ENCODE data around the gene CTSD. TPM values are rescaled to one million over a fixed set of nuclear protein-coding genes. Genes with fewer than 3 reads are reported as not detected.

The CTSD gene
- total RNA-seq, 3 donors from 2014 or later (not counting 1 experiment from before 2014, with no cell fraction given), result 388 to 446 (median 415) TPM

DNA sequence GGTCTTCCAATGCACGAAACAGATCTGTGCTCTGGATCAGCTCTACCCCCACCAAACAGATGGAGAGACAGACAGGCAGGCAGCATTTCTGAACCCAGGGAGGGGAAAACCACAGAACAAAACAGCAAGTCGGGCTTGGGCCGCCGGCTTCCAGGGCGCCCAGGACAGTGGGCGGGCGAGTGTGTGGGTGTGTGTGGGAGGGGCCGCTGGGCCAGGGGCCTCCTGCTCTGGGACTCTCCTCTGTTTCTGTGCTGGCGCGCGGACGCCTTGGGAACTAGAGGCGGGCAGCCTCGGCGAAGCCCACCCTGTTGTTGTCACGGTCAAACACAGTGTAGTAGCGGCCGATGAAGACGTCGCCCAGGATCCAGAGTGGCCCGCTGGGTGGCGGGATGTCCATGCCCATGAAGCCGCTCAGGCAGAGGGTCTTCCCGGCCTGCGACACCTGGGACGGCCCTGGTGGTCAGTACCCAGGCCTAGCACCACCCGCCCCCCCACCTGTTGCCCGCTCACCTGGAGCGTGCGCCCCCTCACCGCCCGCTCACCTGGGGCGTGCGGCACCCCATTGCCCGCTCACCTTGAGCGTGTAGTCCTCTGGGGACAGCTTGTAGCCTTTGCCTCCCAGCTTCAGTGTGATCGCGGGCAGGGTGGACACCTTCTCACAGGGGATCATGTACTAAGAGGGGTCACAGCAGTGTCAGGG lies 10.3 kb downstream of the CTSD start:
- Histone ChIP-seq H3K9me3 (ENCODE audit: control insufficient read depth, insufficient read depth, low read length) (no peaks in the 10 kb centered on the region), H3K4me3 (ENCODE audit: low read length) (no peak overlapping the region), H3K27me3 (ENCODE audit: control insufficient read depth, insufficient read depth, low read length) (peaks cover 6% of the 10 kb centered on the region), H3K36me3 (ENCODE audit: control insufficient read depth, insufficient read depth, low read length) (peaks cover 31% of the 10 kb centered on the region), H3K27ac (ENCODE audit: low read length) (no peak overlapping the region), H3K4me1 (ENCODE audit: control insufficient read depth, insufficient read depth, low read length) (peaks cover 94% of the 10 kb centered on the region)
- H3K27me3 Mint-ChIP-seq (ENCODE audit: low read depth in 2 of 2), result peaks cover 0 to 13% of the 10 kb centered on the region in 2 donors
- H3K4me1 Mint-ChIP-seq, result peaks cover 51 to 91% of the 10 kb centered on the region in 2 donors
- intact Hi-C loops (cut with micrococcal nuclease), result no loop called here
- H3K27ac Mint-ChIP-seq, result peak overlapping the region in 1 of 2 donors; percentile 52
- TF ChIP-seq CTCF (IDR thresholded peaks at IDR 0.05), result no peak
- 73% methylated on average over 38 of the region's 38 CpGs for WGBS (ENCODE audit: insufficient coverage)
- ATAC-seq, result no peak
- DNase-seq, result no peak
- no peaks in the 10 kb centered on the region for H3K36me3 Mint-ChIP-seq
- peak overlapping the region; percentile 25 for H3K4me3 Mint-ChIP-seq
- no peaks in the 10 kb centered on the region for H3K9me3 Mint-ChIP-seq

DNA sequence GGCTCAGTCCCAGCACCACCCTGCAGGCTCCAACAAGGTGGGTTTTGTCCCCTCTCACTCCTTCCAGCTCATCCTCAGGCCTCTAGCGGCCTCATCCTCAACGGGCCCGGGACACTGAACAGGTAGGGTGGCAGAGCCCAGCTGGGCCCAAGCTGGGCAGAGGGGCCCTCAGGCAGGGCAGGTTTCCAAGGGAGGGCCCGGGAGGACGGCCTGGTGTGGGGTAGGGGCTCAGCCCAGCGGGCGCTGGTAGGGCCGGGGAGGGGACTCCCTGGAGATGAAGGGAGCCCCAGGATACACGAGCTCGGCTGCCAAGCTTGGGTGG lies 10.9 kb downstream of the CTSD start:
- peaks cover 94% of the 10 kb centered on the region for H3K4me1 ChIP-seq (ENCODE audit: control insufficient read depth, insufficient read depth, low read length)
- Mint-ChIP-seq H3K4me1 (peaks cover 49 to 88% of the 10 kb centered on the region in 2 donors), H3K27me3 (ENCODE audit: low read depth in 2 of 2) (peaks cover 0 to 13% of the 10 kb centered on the region in 2 donors), H3K27ac (peak overlapping the region in 1 of 2 donors; percentile 52), H3K9me3 (no peaks in the 10 kb centered on the region), H3K36me3 (no peaks in the 10 kb centered on the region), H3K4me3 (peak overlapping the region; percentile 25)
- H3K27ac ChIP-seq (ENCODE audit: low read length), result no peak overlapping the region
- H3K27me3 ChIP-seq (ENCODE audit: control insufficient read depth, insufficient read depth, low read length), result peaks cover 6% of the 10 kb centered on the region
- no peak for TF ChIP-seq CTCF (IDR thresholded peaks at IDR 0.05)
- H3K36me3 ChIP-seq (ENCODE audit: control insufficient read depth, insufficient read depth, low read length), result peaks cover 31% of the 10 kb centered on the region
- no peak overlapping the region for H3K4me3 ChIP-seq (ENCODE audit: low read length)
- intact Hi-C loops (cut with micrococcal nuclease), result no loop called here
- no peak for ATAC-seq
- WGBS (ENCODE audit: insufficient coverage), result 77% methylated on average over 10 of the region's 10 CpGs
- DNase-seq, result no peak
- H3K9me3 ChIP-seq (ENCODE audit: control insufficient read depth, insufficient read depth, low read length), result no peaks in the 10 kb centered on the region

GRCh38 chr11:1751999-1752906 lies 11.5 kb downstream of the CTSD start:
- no peak overlapping the region for H3K4me3 ChIP-seq (ENCODE audit: low read length)
- peaks cover 94% of the 10 kb centered on the region for H3K4me1 ChIP-seq (ENCODE audit: control insufficient read depth, insufficient read depth, low read length)
- intact Hi-C loops (cut with micrococcal nuclease), result no loop called here
- peaks cover 43 to 86% of the 10 kb centered on the region in 2 donors for H3K4me1 Mint-ChIP-seq
- H3K27ac Mint-ChIP-seq, result peak overlapping the region in 1 of 2 donors; percentile 52
- H3K9me3 ChIP-seq (ENCODE audit: control insufficient read depth, insufficient read depth, low read length), result no peaks in the 10 kb centered on the region
- H3K27ac ChIP-seq (ENCODE audit: low read length), result peak overlapping the region; percentile 15
- peak overlapping the region; percentile 13 for H3K4me3 Mint-ChIP-seq
- no peak for DNase-seq
- peaks cover 28% of the 10 kb centered on the region for H3K36me3 ChIP-seq (ENCODE audit: control insufficient read depth, insufficient read depth, low read length)
- ATAC-seq, result peak in 2 of 3 donors; percentile 20 to 28
- peaks cover 0 to 13% of the 10 kb centered on the region in 2 donors for H3K27me3 Mint-ChIP-seq (ENCODE audit: low read depth in 2 of 2)
- H3K27me3 ChIP-seq (ENCODE audit: control insufficient read depth, insufficient read depth, low read length), result peaks cover 6% of the 10 kb centered on the region
- WGBS (ENCODE audit: insufficient coverage), result 69% methylated on average over 24 of the region's 24 CpGs
- no peaks in the 10 kb centered on the region for H3K36me3 Mint-ChIP-seq
- H3K9me3 Mint-ChIP-seq, result no peaks in the 10 kb centered on the region
- TF ChIP-seq CTCF (IDR thresholded peaks at IDR 0.05), result no peak

All from natural killer cell (primary cell).